ENCODE data around the gene UNC119. TPM values are rescaled to one million over a fixed set of nuclear protein-coding genes. Genes with fewer than 3 reads are reported as not detected.

The UNC119 gene
- total and polyA plus RNA-seq, 12 donors = 26.7 to 80.8 (median 38.8) TPM

DNA sequence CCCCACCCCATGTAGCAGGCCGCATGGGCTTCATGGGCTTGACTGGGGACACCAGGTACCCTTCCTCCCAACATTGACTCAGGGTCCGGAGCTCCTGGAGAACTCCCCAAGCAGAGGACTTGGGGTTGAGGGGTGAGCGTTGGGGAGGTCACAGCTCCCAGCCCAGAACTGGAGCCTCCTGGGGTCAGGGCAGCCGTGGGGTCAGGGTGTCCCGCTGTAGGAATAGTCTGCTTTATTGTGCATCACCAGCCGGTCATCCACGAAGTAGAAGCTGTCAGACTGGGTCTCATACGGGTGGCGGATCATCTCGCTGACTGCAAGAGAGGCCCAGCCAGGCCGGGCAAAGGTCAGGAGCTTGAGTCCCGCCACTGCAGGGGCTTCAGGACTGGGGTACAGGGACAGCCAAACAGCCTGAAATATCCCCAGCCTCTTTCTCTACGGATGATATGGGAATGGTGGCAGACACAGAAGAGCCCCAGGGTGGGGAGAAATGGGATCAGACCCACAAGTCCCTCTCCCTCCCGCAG is 5.3 kb downstream of the UNC119 start:
- 82 to 89% (median 88%) methylated on average over 10 to 14 of the region's 14 CpGs for WGBS, 4 donors
- no peak overlapping the region for H3K27ac ChIP-seq
- H3K36me3 ChIP-seq (replicated peaks in 1 of 2) = peaks cover 0 to 12% of the 10 kb centered on the region in 2 donors
- no peaks in the 10 kb centered on the region for H3K27me3 ChIP-seq
- H3K9me3 ChIP-seq (replicated peaks in 1 of 3) = no peaks in the 10 kb centered on the region
- no peak overlapping the region for H3K4me3 ChIP-seq
- no peak for DNase-seq
- TF ChIP-seq, protein P1, sequence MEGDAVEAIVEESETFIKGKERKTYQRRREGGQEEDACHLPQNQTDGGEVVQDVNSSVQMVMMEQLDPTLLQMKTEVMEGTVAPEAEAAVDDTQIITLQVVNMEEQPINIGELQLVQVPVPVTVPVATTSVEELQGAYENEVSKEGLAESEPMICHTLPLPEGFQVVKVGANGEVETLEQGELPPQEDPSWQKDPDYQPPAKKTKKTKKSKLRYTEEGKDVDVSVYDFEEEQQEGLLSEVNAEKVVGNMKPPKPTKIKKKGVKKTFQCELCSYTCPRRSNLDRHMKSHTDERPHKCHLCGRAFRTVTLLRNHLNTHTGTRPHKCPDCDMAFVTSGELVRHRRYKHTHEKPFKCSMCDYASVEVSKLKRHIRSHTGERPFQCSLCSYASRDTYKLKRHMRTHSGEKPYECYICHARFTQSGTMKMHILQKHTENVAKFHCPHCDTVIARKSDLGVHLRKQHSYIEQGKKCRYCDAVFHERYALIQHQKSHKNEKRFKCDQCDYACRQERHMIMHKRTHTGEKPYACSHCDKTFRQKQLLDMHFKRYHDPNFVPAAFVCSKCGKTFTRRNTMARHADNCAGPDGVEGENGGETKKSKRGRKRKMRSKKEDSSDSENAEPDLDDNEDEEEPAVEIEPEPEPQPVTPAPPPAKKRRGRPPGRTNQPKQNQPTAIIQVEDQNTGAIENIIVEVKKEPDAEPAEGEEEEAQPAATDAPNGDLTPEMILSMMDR (IDR thresholded peaks at IDR 0.05) = no peak
- no peak for TF ChIP-seq POLR2A (IDR thresholded peaks at IDR 0.05)
- intact Hi-C loops (cut with DNase I) = loop anchor here (5.0 kb wide), 1 partner anchor 65 kb away; the partner anchor contains the start of gene RSKR (in 2 of the 2)
- peaks cover 7 to 17% of the 10 kb centered on the region in 2 donors for H3K4me1 ChIP-seq (replicated peaks in 1 of 2)

DNA sequence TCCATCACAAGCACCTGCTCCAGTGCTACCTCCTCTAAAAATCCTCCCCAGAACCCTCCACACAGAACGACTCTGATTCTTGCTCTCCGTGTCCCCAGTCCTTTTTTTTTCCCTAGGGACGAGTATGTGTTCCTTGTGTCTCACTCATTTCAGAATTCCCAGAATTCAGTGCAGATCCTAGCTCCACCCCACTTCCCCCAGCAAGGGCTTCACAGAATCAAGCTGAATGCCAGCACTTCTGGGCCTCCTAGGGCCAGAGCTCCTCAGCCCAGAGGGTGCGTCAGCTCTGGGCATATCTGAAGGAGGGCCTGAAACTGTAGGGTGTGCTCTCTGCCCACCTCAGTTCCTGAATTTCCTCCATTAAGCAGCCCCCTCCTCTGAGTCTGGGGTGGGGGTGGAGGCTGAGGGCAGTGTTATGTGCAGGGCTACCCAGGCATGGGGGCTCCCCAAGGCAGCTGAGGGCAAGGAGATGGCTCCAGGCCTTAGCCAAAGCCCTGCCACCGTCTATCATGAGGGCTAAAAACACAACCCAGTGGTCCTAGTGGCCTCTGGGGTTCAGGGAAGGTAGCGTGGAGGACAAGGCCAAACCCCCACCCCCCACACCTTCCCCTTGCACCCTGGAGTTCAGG is 6.5 kb downstream of the UNC119 start:
- Histone ChIP-seq H3K36me3 (replicated peaks in 1 of 2) (peaks cover 0 to 12% of the 10 kb centered on the region in 2 donors), H3K27ac (no peak overlapping the region), H3K9me3 (replicated peaks in 1 of 3) (no peaks in the 10 kb centered on the region), H3K27me3 (no peaks in the 10 kb centered on the region), H3K4me1 (replicated peaks in 1 of 2) (peaks cover 0 to 8% of the 10 kb centered on the region in 2 donors), H3K4me3 (no peak overlapping the region)
- intact Hi-C loops (cut with DNase I) = loop anchor here (5.0 kb wide), 1 partner anchor 66 kb away; the partner anchor contains the start of gene RSKR (in 2 of the 2)
- TF ChIP-seq, protein P1 (IDR thresholded peaks at IDR 0.05) = no peak
- TF ChIP-seq POLR2A (IDR thresholded peaks at IDR 0.05) = no peak
- WGBS, 4 donors = 71 to 82% (median 75%) methylated on average over 4 to 6 of the region's 6 CpGs
- no peak for DNase-seq

DNA sequence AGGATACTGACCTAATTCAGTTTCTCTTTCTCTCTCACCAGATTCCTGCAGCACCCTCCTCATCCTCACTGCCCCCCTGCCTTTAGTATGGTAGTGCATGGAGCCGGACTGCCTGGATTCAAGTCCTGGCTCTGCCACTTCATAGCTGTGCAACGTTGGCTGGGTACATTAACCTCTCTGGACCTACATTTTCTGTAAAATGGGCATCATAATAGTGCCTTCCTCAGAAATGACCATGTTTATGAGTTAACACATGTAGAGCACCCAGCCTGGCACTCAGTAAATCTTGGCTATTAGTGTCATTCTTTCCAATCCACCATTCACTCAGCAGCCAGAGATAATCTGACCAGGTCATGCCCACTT is 7.3 kb downstream of the UNC119 start:
- no peak for TF ChIP-seq POLR2A (IDR thresholded peaks at IDR 0.05)
- TF ChIP-seq, protein P1 (IDR thresholded peaks at IDR 0.05) = no peak
- Histone ChIP-seq H3K4me1 (replicated peaks in 1 of 2) (peaks cover 0 to 8% of the 10 kb centered on the region in 2 donors), H3K36me3 (replicated peaks in 1 of 2) (peaks cover 0 to 12% of the 10 kb centered on the region in 2 donors), H3K4me3 (no peak overlapping the region), H3K27me3 (no peaks in the 10 kb centered on the region), H3K27ac (no peak overlapping the region), H3K9me3 (replicated peaks in 1 of 3) (no peaks in the 10 kb centered on the region)
- intact Hi-C loops (cut with DNase I) = loop anchor here (5.0 kb wide), 1 partner anchor 67 kb away; the partner anchor contains the start of gene RSKR (in 2 of the 2)
- DNase-seq = no peak
- 78 to 84% (median 79%) methylated on average over 2 of the region's 2 CpGs for WGBS, 4 donors

DNA sequence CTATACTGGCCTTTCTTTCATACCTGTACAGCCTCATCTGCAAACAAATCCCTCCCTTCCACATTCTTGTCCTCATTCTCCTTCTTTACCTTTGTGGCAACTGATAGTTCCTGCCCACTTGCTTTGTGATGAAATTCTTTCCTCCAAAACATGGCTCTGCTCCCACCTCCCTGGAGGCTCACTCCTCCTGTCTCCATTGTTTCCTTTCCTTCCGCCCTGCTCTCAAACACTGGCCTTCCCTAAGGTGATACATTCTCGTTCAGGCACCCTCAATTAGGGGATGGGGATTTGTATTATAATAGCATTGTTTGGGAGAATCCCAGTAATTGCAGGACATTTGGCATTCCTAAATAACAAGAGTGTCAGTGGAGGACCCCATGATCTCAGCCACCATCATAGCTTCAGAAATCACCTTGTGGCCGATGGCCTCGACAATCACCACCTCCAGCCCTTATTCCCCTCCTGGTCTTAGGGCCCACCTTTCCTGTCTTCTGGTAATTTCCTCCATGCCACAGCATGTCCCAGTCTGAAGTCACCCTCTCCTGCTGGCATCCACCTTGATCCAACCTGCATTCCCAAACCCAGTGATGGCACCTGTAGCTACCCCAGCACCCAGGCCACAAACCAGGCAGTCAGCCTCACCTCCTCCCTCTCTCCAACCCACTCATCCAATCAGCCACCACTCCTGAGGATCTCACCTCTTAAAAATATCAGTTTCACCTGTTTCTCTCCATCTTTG is 7.9 kb downstream of the UNC119 start:
- TF ChIP-seq, protein P1 (IDR thresholded peaks at IDR 0.05) = no peak
- TF ChIP-seq POLR2A (IDR thresholded peaks at IDR 0.05) = no peak
- intact Hi-C loops (cut with DNase I) = loop anchor here (5.0 kb wide), 1 partner anchor 68 kb away; the partner anchor contains the start of gene RSKR (in 2 of the 2)

More for the DNA sequence above, 7.9 kb downstream of the UNC119 start:
- WGBS, 4 donors = 90 to 98% (median 92%) methylated on average over 4 of the region's 4 CpGs
- Histone ChIP-seq H3K27ac (no peak overlapping the region), H3K4me3 (no peak overlapping the region), H3K9me3 (replicated peaks in 1 of 3) (no peaks in the 10 kb centered on the region), H3K27me3 (no peaks in the 10 kb centered on the region), H3K4me1 (replicated peaks in 1 of 2) (peaks cover 0 to 2% of the 10 kb centered on the region in 2 donors), H3K36me3 (replicated peaks in 1 of 2) (peaks cover 0 to 12% of the 10 kb centered on the region in 2 donors)
- DNase-seq = no peak

Data from adrenal gland (tissue), 12 donors.